ENCODE measurements around the gene CTNNB1.

- no peak for TF ChIP-seq CTCF (IDR thresholded peaks at IDR 0.05)
- no peak for TF ChIP-seq POLR2A (IDR thresholded peaks at IDR 0.05)
Measured at GRCh38 chr3:41199866-41200668, 762 bp downstream of the CTNNB1 start.

All from Peyer's patch (tissue), 4 donors.